NCI-H2171 treated with DMSO at 0.1 percent for 48 hours (cell line): ENCODE data around the gene C1orf56.

Source experiments
- DNase-seq: peaks from one replicate; lab custom pipeline; 2025; lab: John Stamatoyannopoulos, UW

Gene C1orf56

DNA sequence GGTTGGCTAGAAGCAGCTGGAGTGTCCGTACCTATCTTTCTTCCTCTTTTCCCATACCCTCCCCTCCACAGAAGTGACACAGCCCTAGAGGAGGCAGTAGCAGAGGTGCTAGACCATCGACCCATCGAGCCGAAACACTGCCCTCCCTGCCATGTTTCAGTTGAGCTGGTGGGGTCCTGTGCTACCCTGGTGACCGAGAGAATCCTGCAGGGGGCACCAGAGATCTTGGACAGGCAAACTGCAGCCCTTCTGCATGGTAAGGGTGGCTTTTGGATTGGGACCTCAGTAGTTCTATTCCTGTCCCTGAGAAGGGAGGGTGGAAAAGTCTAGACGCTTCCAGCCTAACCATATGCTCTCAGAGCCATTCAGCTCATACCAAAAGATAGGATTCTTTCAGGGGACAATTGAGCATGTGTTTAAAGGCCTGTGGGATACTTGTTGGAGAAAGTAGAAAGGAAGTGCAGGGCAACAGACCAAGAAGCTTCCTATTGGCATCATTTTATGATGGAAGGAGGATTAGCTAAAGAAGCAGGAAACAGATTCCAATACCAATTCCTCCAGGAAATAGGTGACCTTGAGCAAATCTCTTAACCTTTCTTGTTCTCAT, 22.9 kb upstream of the C1orf56 start:
- DNase-seq, result peak; percentile 10

GRCh38 chr1:151026460-151026859, 21.1 kb upstream of the C1orf56 start:
- no peak for DNase-seq

GRCh38 chr1:151032164-151032563, 15.4 kb upstream of the C1orf56 start:
- no peak for DNase-seq

- DNase-seq, result no peak
Measured at GRCh38 chr1:151035167-151035566, 12.4 kb upstream of the C1orf56 start.

DNA sequence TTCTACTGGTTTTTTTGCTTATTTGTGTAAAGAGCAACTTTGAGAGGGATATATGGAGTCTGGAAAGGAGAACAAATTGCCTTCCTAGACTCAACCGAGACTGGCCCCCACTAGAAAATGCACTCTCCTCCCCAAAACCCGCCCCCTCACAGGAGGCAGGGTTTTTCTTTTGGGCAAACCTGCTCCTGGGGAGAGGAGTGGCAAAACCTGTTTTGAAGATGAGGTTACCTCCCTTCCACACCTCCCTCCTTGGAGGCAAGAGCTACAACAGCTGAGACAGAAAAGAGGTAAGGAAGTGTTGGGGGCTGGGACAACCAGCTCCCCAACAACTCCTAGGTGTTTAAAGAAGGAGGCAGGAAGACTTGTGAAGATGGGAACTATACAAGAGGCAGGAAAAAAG, 11.2 kb upstream of the C1orf56 start, which contains the start of gene BNIPL:
BNIPL (plus strand) TSS at position 231 of the 400 bp plus-strand sequence; CDS start at position 371, 140 bp downstream.
- no peak for DNase-seq

GRCh38 chr1:151037032-151037431, 10.5 kb upstream of the C1orf56 start:
- DNase-seq, result no peak

DNA sequence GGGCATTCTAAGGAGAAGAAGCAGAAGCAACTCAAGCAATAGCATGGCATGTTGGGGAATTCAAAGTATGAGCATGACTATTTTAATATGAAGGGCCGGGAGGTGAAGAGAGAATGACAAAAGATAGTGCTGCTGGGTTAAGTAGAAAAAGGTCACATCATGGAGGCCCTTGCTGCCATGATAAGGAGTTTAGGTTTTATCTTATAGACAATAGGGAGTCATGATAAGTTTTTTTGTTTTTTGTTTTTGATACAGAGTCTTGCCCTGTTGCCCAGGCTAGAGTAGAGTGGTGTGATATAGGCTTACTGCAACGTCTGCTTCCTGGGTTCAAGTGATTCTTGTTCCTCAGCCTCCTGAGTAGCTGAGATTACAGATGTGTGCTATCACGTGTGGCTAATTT, 8.0 kb upstream of the C1orf56 start:
- no peak for DNase-seq

- DNase-seq, result no peak
Measured at GRCh38 chr1:151043163-151043562, 4.4 kb upstream of the C1orf56 start.

DNA sequence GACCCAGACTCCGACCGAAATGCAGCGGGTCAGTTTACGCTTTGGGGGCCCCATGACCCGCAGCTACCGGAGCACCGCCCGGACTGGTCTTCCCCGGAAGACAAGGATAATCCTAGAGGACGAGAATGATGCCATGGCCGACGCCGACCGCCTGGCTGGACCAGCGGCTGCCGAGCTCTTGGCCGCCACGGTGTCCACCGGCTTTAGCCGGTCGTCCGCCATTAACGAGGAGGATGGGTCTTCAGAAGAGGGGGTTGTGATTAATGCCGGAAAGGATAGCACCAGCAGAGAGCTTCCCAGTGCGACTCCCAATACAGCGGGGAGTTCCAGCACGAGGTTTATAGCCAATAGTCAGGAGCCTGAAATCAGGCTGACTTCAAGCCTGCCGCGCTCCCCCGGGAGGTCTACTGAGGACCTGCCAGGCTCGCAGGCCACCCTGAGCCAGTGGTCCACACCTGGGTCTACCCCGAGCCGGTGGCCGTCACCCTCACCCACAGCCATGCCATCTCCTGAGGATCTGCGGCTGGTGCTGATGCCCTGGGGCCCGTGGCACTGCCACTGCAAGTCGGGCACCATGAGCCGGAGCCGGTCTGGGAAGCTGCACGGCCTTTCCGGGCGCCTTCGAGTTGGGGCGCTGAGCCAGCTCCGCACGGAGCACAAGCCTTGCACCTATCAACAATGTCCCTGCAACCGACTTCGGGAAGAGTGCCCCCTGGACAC, 534 bp downstream of the C1orf56 start:
- DNase-seq, result peak; percentile 52

GRCh38 chr1:151048645-151049032, 1.1 kb downstream of the C1orf56 start:
- DNase-seq, result no peak

DNA sequence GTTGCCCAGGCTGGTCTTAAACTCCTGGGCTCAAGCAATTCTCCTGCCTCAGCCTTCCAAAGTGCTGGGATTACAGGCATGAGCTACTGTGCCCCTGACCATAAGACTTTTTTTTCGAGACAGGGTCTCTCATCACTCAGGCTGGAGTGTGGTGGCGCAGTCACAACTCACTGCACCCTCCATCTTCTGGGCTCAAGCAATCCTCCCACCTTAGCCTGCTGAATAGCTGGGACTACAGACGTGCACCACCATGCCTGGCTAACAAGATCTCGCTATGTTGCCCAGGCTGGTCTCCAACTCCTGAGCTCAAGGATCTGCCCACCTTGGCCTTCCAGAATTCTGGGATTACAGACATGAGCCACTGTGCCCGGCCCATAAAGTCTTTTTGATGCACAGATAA, 1.9 kb downstream of the C1orf56 start:
- DNase-seq, result no peak

- DNase-seq, result no peak
Measured at GRCh38 chr1:151050051-151050688, 2.6 kb downstream of the C1orf56 start.

DNA sequence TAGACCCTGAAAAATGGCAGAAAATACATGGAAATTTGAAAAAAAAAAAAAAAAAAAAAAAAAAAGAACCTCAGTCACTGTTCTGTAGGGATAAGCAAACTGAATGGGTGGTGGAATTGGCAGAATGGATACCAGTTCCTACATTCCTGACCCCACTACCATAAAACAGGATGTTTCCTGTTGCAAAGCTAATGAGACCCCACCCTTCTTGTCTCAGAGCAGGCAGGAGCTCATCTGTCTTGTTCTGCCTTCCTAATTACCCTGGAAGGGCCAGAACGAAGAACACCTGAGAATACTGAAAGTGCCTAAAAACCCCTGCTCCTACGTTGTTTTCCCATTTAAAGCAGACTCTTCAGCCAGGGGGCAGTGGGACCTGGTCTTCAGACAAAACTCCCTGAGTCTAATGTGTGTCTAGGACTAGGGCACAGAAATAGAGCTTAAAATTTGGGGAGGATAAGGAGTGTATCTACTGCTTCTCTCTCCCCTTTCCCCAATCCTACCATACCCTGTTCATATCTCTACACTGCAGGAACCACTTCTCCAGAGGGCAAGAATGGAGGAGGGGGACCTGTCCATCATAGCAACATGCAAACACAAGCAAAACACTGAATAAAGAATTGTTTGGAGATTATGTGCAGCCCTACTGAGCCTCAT, 3.9 kb downstream of the C1orf56 start:
- DNase-seq, result no peak

GRCh38 chr1:151054971-151055547, 7.5 kb downstream of the C1orf56 start:
- no peak for DNase-seq

DNA sequence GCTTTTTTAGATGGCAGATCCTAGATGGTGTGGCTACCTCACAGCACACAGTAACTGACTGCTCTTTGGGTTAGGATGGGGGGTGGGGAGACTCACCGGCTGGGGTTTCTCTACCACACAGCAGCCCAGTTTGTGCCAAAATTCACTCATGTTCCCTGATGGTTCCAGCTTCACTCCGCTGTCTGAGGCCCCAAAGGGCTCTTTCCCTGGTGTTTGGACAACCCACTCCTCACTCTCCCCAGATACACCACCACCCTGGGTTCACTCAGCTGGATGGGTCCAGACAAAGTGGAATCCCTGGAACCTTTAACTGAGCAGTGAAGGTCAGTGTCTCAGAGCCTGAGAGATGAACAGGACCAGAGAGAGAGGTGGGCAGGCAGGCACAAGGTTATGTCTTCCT, 8.0 kb downstream of the C1orf56 start:
- DNase-seq, result no peak

- DNase-seq, result no peak
Measured at GRCh38 chr1:151056149-151056548, 8.6 kb downstream of the C1orf56 start.

DNA sequence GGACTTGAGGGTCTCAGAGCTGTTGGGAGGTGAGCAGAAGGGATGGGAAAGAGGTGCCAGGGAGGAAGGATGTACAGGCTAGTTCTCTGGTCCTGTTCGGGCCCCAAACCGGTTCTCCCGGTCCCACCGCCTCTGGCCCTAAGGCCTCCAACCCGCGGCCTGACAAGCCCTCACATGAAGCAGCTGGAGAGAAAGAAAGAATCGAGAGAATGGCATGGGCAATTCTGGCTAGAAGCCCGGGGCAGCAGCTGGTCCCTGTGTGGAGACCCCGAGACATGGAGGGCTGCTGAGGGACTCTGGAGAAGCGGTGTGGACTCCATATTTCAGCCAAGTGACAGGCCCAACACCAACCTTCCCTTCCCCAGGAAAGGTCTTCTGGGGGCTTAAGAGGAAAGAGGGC, 11.1 kb downstream of the C1orf56 start:
- DNase-seq, result peak; percentile 18

GRCh38 chr1:151059109-151060006, 11.8 kb downstream of the C1orf56 start, which contains the start of gene CDC42SE1:
Gene CDC42SE1, minus strand, starts transcription at chr1:151059622. Its CDS starts 3,892 bp downstream, at chr1:151055730.
- peak; percentile 84 for DNase-seq

DNA sequence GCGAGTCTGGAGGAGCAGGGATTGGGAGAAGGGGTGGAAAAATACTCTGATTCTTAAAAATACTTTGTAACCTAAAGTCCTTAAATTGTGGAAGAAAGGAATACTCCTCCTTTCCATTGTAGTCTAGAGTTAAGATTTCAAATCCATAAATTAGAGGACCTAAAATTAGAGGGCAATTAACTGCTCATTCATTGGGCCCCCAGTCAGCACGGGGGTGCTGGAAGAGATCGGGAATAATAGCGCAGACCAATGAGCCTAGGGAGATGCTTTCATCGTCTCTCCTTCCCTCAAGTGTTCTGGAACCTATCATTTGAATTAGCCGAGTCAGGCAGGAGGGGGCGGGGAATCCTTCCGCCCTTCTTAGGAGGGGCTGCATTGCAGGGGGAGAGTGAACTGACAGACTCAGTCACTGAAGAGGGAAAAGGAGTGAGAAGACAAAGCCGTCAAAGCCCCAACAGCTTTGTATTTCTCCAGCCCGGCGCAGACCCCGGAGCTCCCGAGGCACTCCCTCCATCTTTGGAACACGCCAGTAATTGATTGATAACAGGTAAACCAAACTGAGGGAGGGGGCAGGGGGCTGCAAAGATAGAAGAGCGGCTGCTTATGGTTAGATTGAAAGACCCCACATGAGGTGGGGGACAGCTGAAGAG, 12.6 kb downstream of the C1orf56 start, which contains the start of gene MLLT11:
MLLT11 (plus strand) TSS at position 391 of the 650 bp plus-strand sequence. CDS start 6,828 bp downstream, outside the sequence.
- peak; percentile 93 for DNase-seq

DNA sequence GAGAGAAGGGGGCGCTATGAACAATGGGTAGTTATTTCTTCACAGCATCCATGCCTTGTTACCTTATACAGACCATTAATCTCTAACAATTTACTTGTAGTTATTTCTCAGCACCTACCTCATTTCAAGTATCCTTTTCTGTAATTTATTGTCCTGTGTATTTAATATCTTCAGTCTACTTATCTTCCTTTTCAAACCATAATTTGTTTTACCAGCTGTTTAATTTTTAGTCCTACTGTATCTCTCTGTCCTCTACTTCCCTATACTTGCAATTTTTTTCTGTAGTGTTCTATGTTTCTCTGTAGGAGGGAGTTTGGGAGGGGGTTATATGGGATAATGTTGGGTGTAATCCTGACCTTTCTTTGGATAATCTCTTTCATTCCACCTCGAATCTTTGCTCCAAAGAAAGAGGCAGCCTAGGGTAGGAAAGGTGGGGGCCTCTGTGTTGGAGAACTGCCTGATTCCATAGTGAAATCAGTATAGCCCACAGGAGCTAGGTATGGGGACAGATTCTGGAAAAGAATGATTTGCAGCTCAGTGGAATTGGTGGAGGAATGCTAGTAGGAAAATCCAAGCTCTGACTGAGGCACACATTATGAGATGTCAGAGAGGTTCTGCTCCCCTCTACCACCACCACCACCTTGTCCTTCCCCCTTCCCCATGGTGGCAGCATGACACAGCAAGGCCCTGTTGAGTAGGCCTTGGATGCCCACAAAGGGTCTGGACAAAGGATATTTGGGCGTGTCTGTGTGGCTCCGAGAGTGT, 13.3 kb downstream of the C1orf56 start:
- peak; percentile 54 for DNase-seq
